GM23338 (cell line): ENCODE results near the gene ARID1B. TPM values are rescaled to one million over a fixed set of nuclear protein-coding genes. Genes with fewer than 3 reads are reported as not detected.
A peak's percentile ranks its signal among the peaks of the same experiment; 100 is the strongest.

Experiments used
- ATAC-seq: fragments of 200-7000 bp; cut with Tn5 transposase; 3 replicates; pipeline ENCODE4 v1.9.1; 2020
- DNase-seq: peaks from one replicate; pipeline ENCODE4 v3.0.0-alpha.2; 2015; ENCODE audit warnings: low spot score
- H2AFZ ChIP-seq: fragments of 200-600 bp; sonication (generic); 2 replicates; pipeline ENCODE4 v1.8.0; 2016; ENCODE audit warnings: antibody characterized with exemption, mild to moderate bottlenecking, moderate library complexity
- H3F3A ChIP-seq: fragments of 200-600 bp; sonication (generic); replicated peaks from 2 replicates; pipeline ENCODE4 v1.8.0; 2017; ENCODE audit warnings: antibody characterized with exemption, mixed run types, low read depth
- H3K27ac ChIP-seq: fragments of 200-600 bp; sonication (generic); 2 replicates; pipeline ENCODE4 v1.6.1; 2016; ENCODE audit warnings: low read depth
- H3K27me3 ChIP-seq: fragments of 200-600 bp; sonication (generic); 2 replicates; pipeline ENCODE4 v1.8.0; 2016; ENCODE audit warnings: mild to moderate bottlenecking, mixed run types, moderate library complexity; ENCODE audit not compliant: insufficient read depth
- H3K36me3 ChIP-seq: fragments of 200-600 bp; sonication (generic); 2 replicates; pipeline ENCODE4 v1.8.0; 2016; ENCODE audit warnings: mild to moderate bottlenecking; ENCODE audit not compliant: insufficient read depth
- H3K4me1 ChIP-seq: fragments of 200-600 bp; sonication (generic); 2 replicates; pipeline ENCODE4 v1.8.0; 2016; ENCODE audit warnings: mild to moderate bottlenecking, moderate library complexity; ENCODE audit not compliant: insufficient read depth
- H3K4me2 ChIP-seq: fragments of 200-600 bp; sonication (generic); 2 replicates; pipeline ENCODE4 v1.7.1; 2017; ENCODE audit warnings: mixed run types
- H3K4me3 ChIP-seq: fragments of 200-600 bp; sonication (generic); 2 replicates; pipeline ENCODE4 v1.6.1; 2016; ENCODE audit warnings: mixed run types
- H3K79me2 ChIP-seq: fragments of 200-600 bp; sonication (generic); replicated peaks from 2 replicates; pipeline ENCODE4 v1.8.0; 2017; ENCODE audit warnings: mild to moderate bottlenecking; ENCODE audit not compliant: insufficient read depth
- H3K9me2 ChIP-seq: fragments of 200-600 bp; sonication (generic); 2 replicates; pipeline ENCODE4 v1.8.0; 2017; ENCODE audit not compliant: insufficient read depth
- H4K20me1 ChIP-seq: fragments of 200-600 bp; sonication (generic); replicated peaks from 2 replicates; pipeline ENCODE4 v1.8.0; 2017; ENCODE audit warnings: mild to moderate bottlenecking; ENCODE audit not compliant: insufficient read depth
- H3K27ac Mint-ChIP-seq: 2 replicates; pipeline ENCODE4 v1.8.0; 2020; ENCODE audit warnings: inconsistent platforms, mild to moderate bottlenecking, moderate library complexity, mixed read lengths
- H3K27me3 Mint-ChIP-seq: 3 replicates; pipeline ENCODE4 v1.8.0; 2022; ENCODE audit warnings: low read depth, mild to moderate bottlenecking, moderate library complexity, mixed read lengths, inconsistent platforms; ENCODE audit not compliant: insufficient read depth, poor library complexity
- H3K36me3 Mint-ChIP-seq: 3 replicates; pipeline ENCODE4 v1.8.0; 2021; ENCODE audit warnings: low read depth, mild to moderate bottlenecking, inconsistent platforms, moderate library complexity, mixed read lengths
- H3K4me1 Mint-ChIP-seq: 3 replicates; pipeline ENCODE4 v1.8.0; 2020; ENCODE audit warnings: mild to moderate bottlenecking, inconsistent platforms, mixed read lengths
- H3K4me3 Mint-ChIP-seq: 3 replicates; pipeline ENCODE4 v1.8.0; 2021; ENCODE audit warnings: moderate library complexity, mild to moderate bottlenecking, inconsistent platforms, mixed read lengths
- H3K9me3 Mint-ChIP-seq: 3 replicates; pipeline ENCODE4 v1.8.0; 2020; ENCODE audit warnings: moderate library complexity, mild to moderate bottlenecking, inconsistent platforms, mixed read lengths
- CTCF ChIP-seq, 2 experiments: fragments of 200-600 bp in 1 of 2; sonication (generic) in 1 of 2; conservative IDR thresholded peaks; 2 replicates each; pipeline versions ENCODE4 v1.5.1 to v1.6.1; 2016 to 2017; ENCODE audit warnings: antibody characterized with exemption in 2 of 2, low read depth in 2 of 2, mild to moderate bottlenecking in 2 of 2, moderate library complexity in 1 of 2
- JUNB ChIP-seq: IDR thresholded peaks from one replicate; pipeline ENCODE4 v1.6.1; 2016; ENCODE audit warnings: antibody characterized with exemption; ENCODE audit not compliant: unreplicated experiment
- NANOG ChIP-seq: IDR thresholded peaks from 2 replicates; pipeline ENCODE4 v1.6.1; 2016; ENCODE audit warnings: antibody characterized with exemption, borderline replicate concordance
- POLR2AphosphoS5 ChIP-seq: IDR thresholded peaks from 2 replicates; pipeline ENCODE4 v1.6.1; 2016; ENCODE audit warnings: antibody characterized with exemption, low read depth
- ZNF114 ChIP-seq: fragments of 250-450 bp; sonication (Bioruptor Pico); IDR thresholded peaks from 2 replicates; pipeline ENCODE4 v1.5.0; 2020; ENCODE audit warnings: mild to moderate bottlenecking, moderate library complexity
- ZNF331 ChIP-seq: fragments of 250-450 bp; sonication (Bioruptor Pico); IDR thresholded peaks from 2 replicates; pipeline ENCODE4 v1.5.0; 2020; ENCODE audit warnings: low read depth, mild to moderate bottlenecking, moderate library complexity
- polyA plus RNA-seq: library from polyadenylated mRNA; unstranded; fragments of >200 nt; fragmentation: Nextera tagmentation; extraction: Ambion mirVana; gene quantifications from 2 replicates; pipeline ENCODE4 v1.2.1, GENCODE V29; 2016
- total RNA-seq: library from RNA; depleted of rRNA; stranded (reverse); fragments of >200 nt; shearing (Covaris generic); gene quantifications from 2 replicates; pipeline ENCODE4 v1.2.3, GENCODE V29; 2014
- TF ChIP-seq, protein P1 (sequence below): fragments of 250-450 bp; sonication (Bioruptor Pico); IDR thresholded peaks from 2 replicates; pipeline ENCODE4 v1.5.0; 2020; ENCODE audit warnings: mild to moderate bottlenecking, moderate library complexity

ARID1B gene
- total and polyA plus RNA-seq, 2 experiments from 2014 or later = 59.3 to 72.2 TPM

- TF ChIP-seq, protein P1, sequence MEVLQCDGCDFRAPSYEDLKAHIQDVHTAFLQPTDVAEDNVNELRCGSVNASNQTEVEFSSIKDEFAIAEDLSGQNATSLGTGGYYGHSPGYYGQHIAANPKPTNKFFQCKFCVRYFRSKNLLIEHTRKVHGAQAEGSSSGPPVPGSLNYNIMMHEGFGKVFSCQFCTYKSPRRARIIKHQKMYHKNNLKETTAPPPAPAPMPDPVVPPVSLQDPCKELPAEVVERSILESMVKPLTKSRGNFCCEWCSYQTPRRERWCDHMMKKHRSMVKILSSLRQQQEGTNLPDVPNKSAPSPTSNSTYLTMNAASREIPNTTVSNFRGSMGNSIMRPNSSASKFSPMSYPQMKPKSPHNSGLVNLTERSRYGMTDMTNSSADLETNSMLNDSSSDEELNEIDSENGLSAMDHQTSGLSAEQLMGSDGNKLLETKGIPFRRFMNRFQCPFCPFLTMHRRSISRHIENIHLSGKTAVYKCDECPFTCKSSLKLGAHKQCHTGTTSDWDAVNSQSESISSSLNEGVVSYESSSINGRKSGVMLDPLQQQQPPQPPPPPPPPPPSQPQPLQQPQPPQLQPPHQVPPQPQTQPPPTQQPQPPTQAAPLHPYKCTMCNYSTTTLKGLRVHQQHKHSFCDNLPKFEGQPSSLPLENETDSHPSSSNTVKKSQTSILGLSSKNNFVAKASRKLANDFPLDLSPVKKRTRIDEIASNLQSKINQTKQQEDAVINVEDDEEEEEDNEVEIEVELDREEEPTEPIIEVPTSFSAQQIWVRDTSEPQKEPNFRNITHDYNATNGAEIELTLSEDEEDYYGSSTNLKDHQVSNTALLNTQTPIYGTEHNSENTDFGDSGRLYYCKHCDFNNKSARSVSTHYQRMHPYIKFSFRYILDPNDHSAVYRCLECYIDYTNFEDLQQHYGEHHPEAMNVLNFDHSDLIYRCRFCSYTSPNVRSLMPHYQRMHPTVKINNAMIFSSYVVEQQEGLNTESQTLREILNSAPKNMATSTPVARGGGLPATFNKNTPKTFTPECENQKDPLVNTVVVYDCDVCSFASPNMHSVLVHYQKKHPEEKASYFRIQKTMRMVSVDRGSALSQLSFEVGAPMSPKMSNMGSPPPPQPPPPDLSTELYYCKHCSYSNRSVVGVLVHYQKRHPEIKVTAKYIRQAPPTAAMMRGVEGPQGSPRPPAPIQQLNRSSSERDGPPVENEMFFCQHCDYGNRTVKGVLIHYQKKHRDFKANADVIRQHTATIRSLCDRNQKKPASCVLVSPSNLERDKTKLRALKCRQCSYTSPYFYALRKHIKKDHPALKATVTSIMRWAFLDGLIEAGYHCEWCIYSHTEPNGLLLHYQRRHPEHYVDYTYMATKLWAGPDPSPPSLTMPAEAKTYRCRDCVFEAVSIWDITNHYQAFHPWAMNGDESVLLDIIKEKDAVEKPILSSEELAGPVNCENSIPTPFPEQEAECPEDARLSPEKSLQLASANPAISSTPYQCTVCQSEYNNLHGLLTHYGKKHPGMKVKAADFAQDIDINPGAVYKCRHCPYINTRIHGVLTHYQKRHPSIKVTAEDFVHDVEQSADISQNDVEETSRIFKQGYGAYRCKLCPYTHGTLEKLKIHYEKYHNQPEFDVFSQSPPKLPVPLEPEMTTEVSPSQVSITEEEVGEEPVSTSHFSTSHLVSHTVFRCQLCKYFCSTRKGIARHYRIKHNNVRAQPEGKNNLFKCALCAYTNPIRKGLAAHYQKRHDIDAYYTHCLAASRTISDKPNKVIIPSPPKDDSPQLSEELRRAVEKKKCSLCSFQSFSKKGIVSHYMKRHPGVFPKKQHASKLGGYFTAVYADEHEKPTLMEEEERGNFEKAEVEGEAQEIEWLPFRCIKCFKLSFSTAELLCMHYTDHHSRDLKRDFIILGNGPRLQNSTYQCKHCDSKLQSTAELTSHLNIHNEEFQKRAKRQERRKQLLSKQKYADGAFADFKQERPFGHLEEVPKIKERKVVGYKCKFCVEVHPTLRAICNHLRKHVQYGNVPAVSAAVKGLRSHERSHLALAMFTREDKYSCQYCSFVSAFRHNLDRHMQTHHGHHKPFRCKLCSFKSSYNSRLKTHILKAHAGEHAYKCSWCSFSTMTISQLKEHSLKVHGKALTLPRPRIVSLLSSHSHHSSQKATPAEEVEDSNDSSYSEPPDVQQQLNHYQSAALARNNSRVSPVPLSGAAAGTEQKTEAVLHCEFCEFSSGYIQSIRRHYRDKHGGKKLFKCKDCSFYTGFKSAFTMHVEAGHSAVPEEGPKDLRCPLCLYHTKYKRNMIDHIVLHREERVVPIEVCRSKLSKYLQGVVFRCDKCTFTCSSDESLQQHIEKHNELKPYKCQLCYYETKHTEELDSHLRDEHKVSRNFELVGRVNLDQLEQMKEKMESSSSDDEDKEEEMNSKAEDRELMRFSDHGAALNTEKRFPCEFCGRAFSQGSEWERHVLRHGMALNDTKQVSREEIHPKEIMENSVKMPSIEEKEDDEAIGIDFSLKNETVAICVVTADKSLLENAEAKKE (CRISPR knock-in tag) = no peak
- TF ChIP-seq ZNF331 (CRISPR knock-in tag) = no peak
- TF ChIP-seq JUNB = no peak
- no peak for TF ChIP-seq ZNF114 (CRISPR knock-in tag)
- TF ChIP-seq POLR2AphosphoS5 = no peak
These were observed 139.1 kb downstream of the ARID1B start (continued) for GRCh38 chr6:156916130-156916801.

DNA sequence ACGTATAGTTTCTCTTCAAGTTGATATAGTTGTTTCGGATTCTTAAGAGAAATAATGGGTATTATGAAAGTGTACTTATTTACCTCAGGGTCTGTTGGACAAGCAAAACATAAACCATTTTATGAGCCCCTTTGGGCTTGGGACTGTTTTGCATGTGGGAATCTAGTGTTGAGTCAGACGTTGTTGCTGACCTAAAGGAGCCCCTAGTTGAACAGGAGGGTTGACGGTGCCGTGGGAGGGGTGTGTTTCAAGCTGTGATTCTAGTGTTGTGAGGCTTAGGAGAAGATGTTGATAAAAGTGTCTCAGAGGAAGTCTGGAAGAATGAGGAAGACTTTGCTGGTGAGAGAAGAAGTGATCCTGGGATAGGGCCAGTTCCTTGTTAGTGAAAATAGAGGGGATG lies 140.0 kb downstream of the ARID1B start:
- ATAC-seq (no peak; the same call in 2 of the 3 replicates), DNase-seq (no peak)
- Histone ChIP-seq H3K4me3 (no peak overlapping the region), H3F3A (no peaks in the 10 kb centered on the region), H3K27me3 (no peaks in the 10 kb centered on the region), H4K20me1 (no peaks in the 10 kb centered on the region), H3K4me2 (no peak overlapping the region), H3K79me2 (peaks cover 75% of the 10 kb centered on the region), H2AFZ (no peak overlapping the region), H3K4me1 (peaks cover 42% of the 10 kb centered on the region), H3K36me3 (no peaks in the 10 kb centered on the region), H3K27ac (no peak overlapping the region), H3K9me2 (no peaks in the 10 kb centered on the region)
- Mint-ChIP-seq H3K9me3 (no peaks in the 10 kb centered on the region), H3K4me1 (peaks cover 67% of the 10 kb centered on the region), H3K27ac (peak overlapping the region; percentile 4), H3K27me3 (peaks cover 10% of the 10 kb centered on the region), H3K4me3 (no peak overlapping the region), H3K36me3 (peaks cover 3% of the 10 kb centered on the region)
- no peak for TF ChIP-seq CTCF (conservative IDR thresholded peaks at IDR 0.05; ENCODE audit: low read depth in 2 of 2)
- TF ChIP-seq, protein P1 (CRISPR knock-in tag) = no peak
- TF ChIP-seq ZNF114 (CRISPR knock-in tag) = no peak
- TF ChIP-seq JUNB = no peak
- no peak for TF ChIP-seq NANOG
- TF ChIP-seq POLR2AphosphoS5 = no peak
